Heart right ventricle (tissue), 16 donors: ENCODE measurements around the gene MDN1. TPM values are rescaled to one million over a fixed set of nuclear protein-coding genes. Genes with fewer than 3 reads are reported as not detected.

Source experiments
- ATAC-seq, 8 donors: fragments of 200-7000 bp; cut with Tn5 transposase; one replicate each; pipeline ENCODE4 v1.9.1; 2020; ENCODE audit warnings: mild to moderate bottlenecking in 8 of 8, moderate library complexity in 8 of 8, moderate number of reproducible peaks in 1 of 8
- DNase-seq, 2 donors: peaks; one replicate each; pipeline ENCODE4 v3.0.0-alpha.2; 2020
- H3K27ac ChIP-seq, 10 donors: fragments of 200-600 bp; sonication (generic) in 2 of 10; one replicate each; pipeline versions ENCODE4 v1.5.0 to v1.8.0; 2020 to 2022; ENCODE audit warnings: mild to moderate bottlenecking in 3 of 10
- H3K27me3 ChIP-seq, 7 donors: fragments of 200-600 bp; one replicate each; pipeline ENCODE4 v1.8.0; 2021 to 2022; ENCODE audit warnings: mild to moderate bottlenecking in 2 of 7
- H3K36me3 ChIP-seq, 9 donors: fragments of 200-600 bp; sonication (generic) in 1 of 9; one replicate each; pipeline versions ENCODE4 v1.5.0 to v1.8.0; 2020 to 2022; ENCODE audit warnings: mild to moderate bottlenecking in 2 of 9
- H3K4me1 ChIP-seq, 9 donors: fragments of 200-600 bp; sonication (generic) in 1 of 9; one replicate each; pipeline versions ENCODE4 v1.5.0 to v1.8.0; 2020 to 2022; ENCODE audit warnings: mild to moderate bottlenecking in 4 of 9
- H3K4me3 ChIP-seq, 10 donors: fragments of 200-600 bp; sonication (generic) in 2 of 10; one replicate each; pipeline versions ENCODE4 v1.5.0 to v1.8.0; 2020 to 2022; ENCODE audit warnings: mild to moderate bottlenecking in 7 of 10, moderate library complexity in 2 of 10
- H3K9me3 ChIP-seq, 11 donors: fragments of 200-600 bp in 10 of 11; sonication (generic) in 2 of 11; one replicate each; pipeline versions ENCODE4 v1.5.0 to v1.8.0; 2013 to 2022; ENCODE audit warnings: mild to moderate bottlenecking in 2 of 11, control low read depth in 1 of 11, moderate library complexity in 1 of 11
- CTCF ChIP-seq, 9 donors: fragments of 200-600 bp; sonication (generic) in 2 of 9; IDR thresholded peaks; one replicate each; pipeline versions ENCODE4 v1.5.0 to v1.8.0; 2021 to 2022; ENCODE audit warnings: antibody characterized with exemption in 9 of 9, mild to moderate bottlenecking in 5 of 9, moderate library complexity in 1 of 9
- WGBS, 2 donors: extraction: QIAGEN DNeasy Blood & Tissue Kit; methylation state at CpG; one replicate each; pipeline ENCODE4 v1.1.7; 2013; ENCODE audit warnings: inconsistent platforms in 1 of 2; 5-methylcytosine and 5-hydroxymethylcytosine counted together
- intact Hi-C, 10 donors: fragments of 100-400 bp; cut with DNase I; formaldehyde crosslinking; loops; one replicate each; pipeline versions ENCODE4 v1.11.1 to v1.14.2; 2022
- polyA plus RNA-seq, 2 donors: library from polyadenylated mRNA; stranded (reverse); fragments of 200-250 nt; gene quantifications; one replicate each; pipeline ENCODE4 v1.2.3, GENCODE V29; 2013
- total RNA-seq, 10 donors: library from RNA; stranded (reverse); fragmentation: NEBNext Ultra II Directional in 3 of 10; extraction: Animal tissue kit (Norgen Biotek cat#: 25700) in 3 of 10; gene quantifications; one replicate each; pipeline versions ENCODE4 v1.2.1 to v1.2.4, GENCODE V29; 2021 to 2023
- donor health status: Arrhythmogenic right ventricular cardiomyopathy.
- donor health status: ischemic (EF 13 %, LVEDD 7.1; RV severe dilation, severe dysfunction).
- donor health status: healthy with polysubstance abuse.
- donor health status: DM: no; HTN: yes; CAD: no.
- donor health status: DM: no; HTN: no; CAD: no.
- donor health status: ischemic (EF 25% LVEDD 6.9; RV normal size, moderate dysfunction).
- donor health status: ischemic (EF 25% LVEDD 5.7; RV mildly dilated, moderate dysfunction).
- donor health status: healthy.
- donor health status: DM: yes; HTN: yes; CAD: no.
- donor health status: Ischemic cardiomyopathy.
- donor health status: ischemic (EF 35%, LVEDD 5.7; RV mildly dilated, moderate dysfunction).
- donor health status: nonischemic (EF 11% LVEDD 7.7; RV severe dilation, severe dysfunction).
- donor health status: DM: yes; HTN: yes; CAD: no.
- donor health status: PGD.
- donor health status: ischemic (EF 29% LVEDD 5.4; RV normal size, mild dysfunction).
- donor health status: nonischemic (EF 23%, LVEDD 6.1; RV moderate dilation, normal function).

MDN1 gene
- total and polyA plus RNA-seq, 12 donors = 8.6 to 41.2 (median 27.5) TPM

- Histone ChIP-seq H3K36me3 (peaks cover 0 to 99% (median 21%) of the 10 kb centered on the region in 9 donors), H3K9me3 (no peaks in the 10 kb centered on the region), H3K27me3 (no peaks in the 10 kb centered on the region), H3K4me1 (peaks cover 0 to 34% (median 15%) of the 10 kb centered on the region in 9 donors), H3K4me3 (no peak overlapping the region), H3K27ac (peak overlapping the region in 3 of 10 donors; percentile 44 to 74 (median 48))
- WGBS, 2 donors = 75 to 82% methylated on average over 6 of the region's 6 CpGs
- intact Hi-C loops = no loop called here
- no peak for TF ChIP-seq CTCF (IDR thresholded peaks at IDR 0.05)
- no peak for DNase-seq
- ATAC-seq = peak; percentile 16 to 60 (median 41)
Measured at GRCh38 chr6:89679215-89680120, 140.1 kb downstream of the MDN1 start.

GRCh38 chr6:89678531-89678930, 141.1 kb downstream of the MDN1 start:
- DNase-seq = no peak
- H3K27me3 ChIP-seq = no peaks in the 10 kb centered on the region
- no peak overlapping the region for H3K4me3 ChIP-seq
- WGBS, 2 donors = 97 to 99% methylated on average over 3 of the region's 3 CpGs
- no peaks in the 10 kb centered on the region for H3K9me3 ChIP-seq
- ATAC-seq = no peak
- no peak for TF ChIP-seq CTCF (IDR thresholded peaks at IDR 0.05)
- intact Hi-C loops = no loop called here
- H3K27ac ChIP-seq = no peak overlapping the region
- peaks cover 0 to 34% (median 15%) of the 10 kb centered on the region in 9 donors for H3K4me1 ChIP-seq
- H3K36me3 ChIP-seq = peaks cover 0 to 99% (median 20%) of the 10 kb centered on the region in 9 donors

GRCh38 chr6:89675949-89676748, 143.4 kb downstream of the MDN1 start:
- H3K36me3 ChIP-seq = peaks cover 0 to 100% (median 41%) of the 10 kb centered on the region in 9 donors
- whole genome bisulfite sequencing, 2 donors = 32 to 34% methylated on average over 7 of the region's 7 CpGs
- no peaks in the 10 kb centered on the region for H3K27me3 ChIP-seq
- H3K9me3 ChIP-seq = no peaks in the 10 kb centered on the region
- H3K27ac ChIP-seq = peak overlapping the region in 5 of 10 donors; percentile 11 to 42 (median 29)
- ATAC-seq = peak in 7 of 8 donors; percentile 27 to 65 (median 54)
- DNase-seq = peak in 1 of 2 donors; percentile 36
- H3K4me3 ChIP-seq = no peak overlapping the region
- peaks cover 0 to 39% (median 21%) of the 10 kb centered on the region in 9 donors for H3K4me1 ChIP-seq
- no peak for TF ChIP-seq CTCF (IDR thresholded peaks at IDR 0.05)
- intact Hi-C loops = no loop called here

GRCh38 chr6:89670935-89671565, 148.5 kb downstream of the MDN1 start:
- peak overlapping the region in 7 of 10 donors; percentile 16 to 68 (median 46) for H3K27ac ChIP-seq

More at GRCh38 chr6:89670935-89671565, 148.5 kb downstream of the MDN1 start:
- Histone ChIP-seq H3K4me3 (no peak overlapping the region), H3K36me3 (peaks cover 0 to 98% (median 47%) of the 10 kb centered on the region in 9 donors), H3K4me1 (peaks cover 0 to 43% (median 23%) of the 10 kb centered on the region in 9 donors), H3K27me3 (no peaks in the 10 kb centered on the region), H3K9me3 (no peaks in the 10 kb centered on the region)
- ATAC-seq (peak in 7 of 8 donors; percentile 20 to 84 (median 71)), DNase-seq (no peak)
- intact Hi-C loops = no loop called here
- TF ChIP-seq CTCF (IDR thresholded peaks at IDR 0.05) = no peak
- 71 to 73% methylated on average over 7 of the region's 7 CpGs for WGBS, 2 donors
